ENCODE results near the gene MAPK1IP1L.

- TF ChIP-seq CTCF (IDR thresholded peaks at IDR 0.05) (no peak), ZFX (IDR thresholded peaks at IDR 0.05; ENCODE audit: borderline replicate concordance) (no peak)
These were observed 36.9 kb downstream of the MAPK1IP1L start for GRCh38 chr14:55088356-55088755.
